Calu3 (cell line): ENCODE measurements around the gene GLIS1. TPM values are rescaled to one million over a fixed set of nuclear protein-coding genes. Genes with fewer than 3 reads are reported as not detected.

Experiments
- BruUV-seq: library from RNA; stranded (reverse); fragments of 400-500 nt; replicated peaks from 2 replicates; lab custom pipeline; 2021; lab: Mats Ljungman, UMichigan
- CTCF ChIA-PET: fragments of 300-600 bp; sonication (Branson Sonifier 250); formaldehyde crosslinking; loops from one replicate; lab custom pipeline; 2022; ENCODE audit warnings: antibody characterized with exemption; lab: Charles Lee
- DNase-seq: peaks from one replicate; pipeline ENCODE4 v3.0.0; 2022
- H3K27ac Mint-ChIP-seq: one replicate; pipeline ENCODE4 v1.8.0; 2022; ENCODE audit warnings: mixed read lengths; ENCODE audit not compliant: unreplicated experiment
- H3K27me3 Mint-ChIP-seq: one replicate; pipeline ENCODE4 v1.8.0; 2022; ENCODE audit warnings: mixed read lengths; ENCODE audit not compliant: unreplicated experiment
- H3K36me3 Mint-ChIP-seq: one replicate; pipeline ENCODE4 v1.8.0; 2022; ENCODE audit warnings: mild to moderate bottlenecking, moderate library complexity, mixed read lengths; ENCODE audit not compliant: insufficient read depth, unreplicated experiment
- H3K4me1 Mint-ChIP-seq: one replicate; pipeline ENCODE4 v1.8.0; 2022; ENCODE audit warnings: mild to moderate bottlenecking, low read depth, mixed read lengths; ENCODE audit not compliant: unreplicated experiment
- H3K4me3 Mint-ChIP-seq: one replicate; pipeline ENCODE4 v1.8.0; 2022; ENCODE audit warnings: mild to moderate bottlenecking, low read depth, moderate library complexity, mixed read lengths; ENCODE audit not compliant: unreplicated experiment
- H3K9me3 Mint-ChIP-seq: one replicate; pipeline ENCODE4 v1.8.0; 2022; ENCODE audit warnings: low read depth, mixed read lengths; ENCODE audit not compliant: unreplicated experiment
- intact Hi-C: fragments of 100-400 bp; cut with micrococcal nuclease; formaldehyde crosslinking; loops from one replicate; pipeline ENCODE4 v1.10.0; 2022; ENCODE audit not compliant: unreplicated experiment
- total RNA-seq: library from RNA; stranded (reverse); gene quantifications from 2 replicates; pipeline ENCODE4 v1.2.3, GENCODE V29; 2022
- TF ChIP-seq, protein P1 (sequence below): fragments of 200-600 bp; IDR thresholded peaks from one replicate; pipeline ENCODE4 v1.8.0; 2022; ENCODE audit warnings: antibody characterized with exemption; ENCODE audit not compliant: unreplicated experiment

The GLIS1 gene
- total RNA-seq, 1 experiment from 2014 or later, result not detected

DNA sequence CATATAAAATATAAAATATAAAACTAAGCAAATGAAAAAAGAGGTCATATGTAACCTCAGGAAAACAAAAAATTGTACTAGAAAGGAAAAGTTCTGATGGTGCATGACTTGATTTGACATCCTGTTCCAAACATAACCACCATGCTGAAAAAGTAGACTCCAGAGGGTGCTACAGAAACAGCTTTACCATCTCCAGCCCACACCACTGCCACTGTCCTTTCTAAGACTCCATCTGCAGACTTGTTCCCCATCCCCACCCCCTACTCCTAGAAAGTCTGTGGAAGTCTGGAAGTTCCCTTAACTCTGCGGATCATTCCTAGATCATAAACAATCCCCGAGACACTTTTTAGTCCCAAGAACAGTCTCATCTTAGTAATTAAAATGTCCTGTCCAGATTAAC lies 20.5 kb downstream of the GLIS1 start:
- CTCF ChIA-PET, result no interaction called here
- H3K4me3 Mint-ChIP-seq, result no peak overlapping the region
- DNase-seq, result no peak
- H3K27ac Mint-ChIP-seq, result no peak overlapping the region
- no peaks in the 10 kb centered on the region for H3K9me3 Mint-ChIP-seq
- BruUV-seq, result no TSS peak
- TF ChIP-seq, protein P1, sequence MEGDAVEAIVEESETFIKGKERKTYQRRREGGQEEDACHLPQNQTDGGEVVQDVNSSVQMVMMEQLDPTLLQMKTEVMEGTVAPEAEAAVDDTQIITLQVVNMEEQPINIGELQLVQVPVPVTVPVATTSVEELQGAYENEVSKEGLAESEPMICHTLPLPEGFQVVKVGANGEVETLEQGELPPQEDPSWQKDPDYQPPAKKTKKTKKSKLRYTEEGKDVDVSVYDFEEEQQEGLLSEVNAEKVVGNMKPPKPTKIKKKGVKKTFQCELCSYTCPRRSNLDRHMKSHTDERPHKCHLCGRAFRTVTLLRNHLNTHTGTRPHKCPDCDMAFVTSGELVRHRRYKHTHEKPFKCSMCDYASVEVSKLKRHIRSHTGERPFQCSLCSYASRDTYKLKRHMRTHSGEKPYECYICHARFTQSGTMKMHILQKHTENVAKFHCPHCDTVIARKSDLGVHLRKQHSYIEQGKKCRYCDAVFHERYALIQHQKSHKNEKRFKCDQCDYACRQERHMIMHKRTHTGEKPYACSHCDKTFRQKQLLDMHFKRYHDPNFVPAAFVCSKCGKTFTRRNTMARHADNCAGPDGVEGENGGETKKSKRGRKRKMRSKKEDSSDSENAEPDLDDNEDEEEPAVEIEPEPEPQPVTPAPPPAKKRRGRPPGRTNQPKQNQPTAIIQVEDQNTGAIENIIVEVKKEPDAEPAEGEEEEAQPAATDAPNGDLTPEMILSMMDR, result no peak
- peaks cover 8% of the 10 kb centered on the region for H3K27me3 Mint-ChIP-seq
- H3K4me1 Mint-ChIP-seq, result no peaks in the 10 kb centered on the region
- intact Hi-C loops, result no loop called here
- no peaks in the 10 kb centered on the region for H3K36me3 Mint-ChIP-seq

DNA sequence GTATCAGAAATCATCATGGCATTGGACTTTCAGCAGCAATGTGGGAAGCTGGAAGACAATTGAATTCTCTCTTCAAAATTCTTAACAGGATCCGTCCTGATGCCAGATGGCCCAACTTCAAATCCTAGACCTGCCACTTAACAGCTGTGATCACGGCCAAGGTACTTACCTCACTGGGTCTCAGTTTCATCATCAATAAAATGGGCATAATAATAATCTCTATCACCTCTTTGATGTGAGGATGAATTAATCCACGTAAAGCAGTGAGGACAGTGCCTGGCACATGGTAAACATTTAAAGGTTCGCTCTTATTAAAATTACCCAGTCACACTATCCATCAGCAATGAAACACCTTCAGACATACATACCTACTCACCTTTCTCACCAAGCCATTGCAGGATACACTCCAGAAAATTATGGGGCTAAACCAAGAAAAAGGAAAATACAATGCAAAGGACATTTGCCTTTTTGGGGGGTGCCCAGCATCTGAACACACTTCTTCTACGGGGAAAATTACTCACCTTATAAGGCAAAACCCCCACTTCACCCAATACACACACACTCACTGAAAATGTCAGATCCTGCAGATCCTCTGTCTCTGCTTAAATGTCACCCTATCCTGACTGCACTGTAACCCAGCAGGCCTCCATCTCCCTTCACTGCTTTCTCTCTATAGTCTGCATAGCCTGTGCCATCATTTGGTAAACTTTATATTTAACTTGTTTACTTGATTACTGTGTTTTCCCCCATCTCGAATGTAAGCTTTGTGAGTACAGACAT lies 21.7 kb downstream of the GLIS1 start:
- BruUV-seq, result no TSS peak
- no peak for DNase-seq
- Mint-ChIP-seq H3K36me3 (no peaks in the 10 kb centered on the region), H3K4me3 (no peak overlapping the region), H3K27me3 (peaks cover 20% of the 10 kb centered on the region), H3K9me3 (peaks cover 3% of the 10 kb centered on the region), H3K27ac (no peak overlapping the region), H3K4me1 (no peaks in the 10 kb centered on the region)
- intact Hi-C loops, result no loop called here
- CTCF ChIA-PET, result no interaction called here
- TF ChIP-seq, protein P1, result no peak

DNA sequence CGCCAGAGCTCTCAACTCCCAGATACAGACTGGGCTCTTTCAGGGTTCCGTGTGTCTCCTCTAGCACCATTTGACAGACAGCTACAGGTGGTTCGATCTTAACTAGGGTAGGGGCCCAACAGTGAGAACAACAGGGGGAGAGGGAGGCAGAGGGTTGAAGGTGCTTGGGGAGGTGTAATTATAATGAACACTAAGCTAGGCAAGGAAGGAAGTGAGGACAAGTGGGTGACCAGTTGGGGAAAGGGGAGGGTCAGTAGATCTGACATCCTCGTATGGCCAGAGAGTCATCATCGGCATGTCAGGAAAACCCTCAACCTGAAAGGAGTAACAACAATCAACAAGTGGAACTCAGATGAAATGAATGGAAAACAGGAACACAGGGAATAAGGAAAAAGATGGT lies 22.8 kb downstream of the GLIS1 start:
- no peak overlapping the region for H3K27ac Mint-ChIP-seq
- peaks cover 29% of the 10 kb centered on the region for H3K27me3 Mint-ChIP-seq
- no TSS peak for BruUV-seq
- TF ChIP-seq, protein P1, result no peak
- no peak overlapping the region for H3K4me3 Mint-ChIP-seq
- CTCF ChIA-PET, result interaction anchor here (1.1 kb wide), 1 partner anchor 437 kb away, joined by 5 read pairs; no protein-coding TSS in a partner anchor
- no peaks in the 10 kb centered on the region for H3K4me1 Mint-ChIP-seq
- peaks cover 3% of the 10 kb centered on the region for H3K9me3 Mint-ChIP-seq
- H3K36me3 Mint-ChIP-seq, result no peaks in the 10 kb centered on the region
- DNase-seq, result no peak
- intact Hi-C loops, result no loop called here

DNA sequence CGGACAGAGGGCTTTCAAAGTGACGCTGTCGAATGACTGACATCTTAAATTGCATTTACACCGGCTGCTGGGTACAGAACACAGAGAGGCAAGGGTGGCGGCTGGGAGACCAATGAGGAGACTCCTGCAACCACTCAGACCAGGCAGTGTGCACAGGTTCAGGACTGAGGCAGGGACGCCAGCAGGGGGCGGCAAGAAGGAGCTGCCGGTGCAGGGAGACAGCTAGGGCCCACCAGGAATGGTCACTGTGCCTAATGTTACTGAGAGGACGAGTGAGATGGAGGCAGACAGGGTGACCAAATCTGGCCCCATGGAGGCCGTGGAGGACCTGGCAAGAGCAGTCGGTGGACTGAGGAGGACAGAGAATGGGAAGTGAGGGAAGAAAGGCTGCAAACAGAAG lies 23.5 kb downstream of the GLIS1 start:
- no peaks in the 10 kb centered on the region for H3K36me3 Mint-ChIP-seq
- no peak overlapping the region for H3K4me3 Mint-ChIP-seq
- peaks cover 3% of the 10 kb centered on the region for H3K9me3 Mint-ChIP-seq
- no peak overlapping the region for H3K27ac Mint-ChIP-seq
- no TSS peak for BruUV-seq
- TF ChIP-seq, protein P1, result peak; percentile 55
- CTCF ChIA-PET, result interaction anchor here (1.1 kb wide), 1 partner anchor 437 kb away, joined by 5 read pairs; no protein-coding TSS in a partner anchor
- peak; percentile 61 for DNase-seq
- no peaks in the 10 kb centered on the region for H3K4me1 Mint-ChIP-seq
- peaks cover 32% of the 10 kb centered on the region for H3K27me3 Mint-ChIP-seq
- intact Hi-C loops, result no loop called here
